GM20431 (cell line): ENCODE data around the gene UBE2E1.
"Not testable (repeated sequence)": the region's sequence is repeated elsewhere in the genome, so short reads cannot be mapped to it uniquely, and the experiment has no call there.

Experiments used
- in situ Hi-C: fragments of 300-500 bp; cut with MseI, MboI; formaldehyde crosslinking; loops from one replicate; pipeline ENCODE4 v1.15.0; 2020; ENCODE audit warnings: low sequenced_read_pairs; ENCODE audit not compliant: unreplicated experiment

The UBE2E1 gene

DNA sequence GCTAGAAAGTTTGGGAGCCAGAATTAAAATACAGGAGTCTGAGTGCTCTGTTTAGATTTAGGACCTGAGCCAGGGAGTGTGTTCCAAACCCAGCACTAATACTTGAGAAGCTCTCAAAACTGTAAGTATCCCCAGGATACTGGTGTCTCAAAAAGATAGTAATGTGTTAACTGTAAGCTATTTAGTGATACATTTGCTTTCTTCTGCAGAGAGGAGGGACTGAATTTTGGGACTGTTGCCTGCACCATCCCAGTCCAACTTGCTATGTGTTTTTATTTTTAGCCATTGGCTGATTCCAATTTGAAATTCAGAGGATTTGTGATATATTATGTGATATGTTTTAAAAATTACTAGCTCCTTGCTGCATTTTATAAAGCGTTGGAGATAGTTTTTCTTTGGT is 31.5 kb downstream of the UBE2E1 start:
- in situ Hi-C loops = no loop called here

DNA sequence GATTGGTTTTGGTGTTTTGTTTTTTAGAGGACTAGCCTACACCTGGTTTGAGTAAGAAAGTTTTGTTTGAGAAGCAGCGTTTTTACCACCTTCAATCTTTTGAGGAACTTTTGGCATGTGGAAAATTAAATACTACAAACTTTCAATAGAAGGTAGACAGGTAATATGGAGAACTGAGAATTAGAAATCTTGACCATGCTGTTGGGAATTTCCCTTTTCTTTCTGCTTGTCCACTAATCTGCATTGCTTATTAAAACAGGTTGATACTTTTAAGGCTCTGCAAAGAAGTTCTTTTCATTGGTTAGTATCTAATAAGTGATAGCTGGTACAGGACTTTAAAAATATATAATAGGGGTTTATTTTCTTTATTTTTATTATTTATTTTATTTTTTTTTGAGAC is 31.9 kb downstream of the UBE2E1 start:
- in situ Hi-C loops = no loop called here

DNA sequence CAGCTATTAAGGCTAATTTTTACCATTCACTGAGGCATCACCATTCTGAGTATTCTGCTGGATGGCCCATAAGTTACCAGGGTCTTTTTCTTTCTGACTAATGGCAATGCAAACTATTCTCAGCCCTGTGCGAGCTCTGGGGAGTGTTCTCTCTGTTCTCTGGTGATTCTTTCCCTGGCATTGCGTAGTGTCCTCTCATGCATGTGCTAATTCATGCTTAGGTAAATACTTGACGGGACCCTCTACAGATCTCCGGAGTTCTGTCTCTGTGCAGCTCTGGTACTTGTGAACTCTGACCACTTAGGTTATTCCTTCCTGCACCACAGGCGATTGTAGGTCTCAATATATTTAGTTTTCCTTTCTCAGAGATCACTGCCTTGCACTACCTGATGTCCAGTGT is 34.8 kb downstream of the UBE2E1 start:
- in situ Hi-C loops = no loop called here

DNA sequence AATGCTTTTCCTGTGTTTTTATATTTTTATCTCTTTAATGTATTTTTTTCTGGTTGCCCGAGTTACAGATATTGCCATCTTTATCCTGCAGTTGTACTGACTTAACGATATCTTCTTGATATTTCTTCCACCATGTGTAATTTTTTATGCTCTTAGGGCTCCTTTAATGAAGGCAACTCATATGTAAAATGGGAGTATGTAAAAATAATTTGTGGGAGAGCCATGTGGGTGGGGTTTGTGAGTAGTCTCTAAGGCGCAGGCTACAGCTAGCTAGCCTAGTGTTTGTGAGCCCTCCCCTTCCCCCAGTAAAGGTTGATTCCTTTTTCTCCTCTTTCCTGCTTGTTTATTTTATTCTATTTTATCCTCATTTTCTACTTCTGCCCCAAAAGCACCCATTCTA is 38.1 kb downstream of the UBE2E1 start:
- in situ Hi-C loops = no loop called here

GRCh38 chr3:23845326-23846216 is 39.8 kb downstream of the UBE2E1 start:
- in situ Hi-C loops = no loop called here

GRCh38 chr3:23849462-23849861 is 43.7 kb downstream of the UBE2E1 start:
- in situ Hi-C loops = not testable (repeated sequence)

DNA sequence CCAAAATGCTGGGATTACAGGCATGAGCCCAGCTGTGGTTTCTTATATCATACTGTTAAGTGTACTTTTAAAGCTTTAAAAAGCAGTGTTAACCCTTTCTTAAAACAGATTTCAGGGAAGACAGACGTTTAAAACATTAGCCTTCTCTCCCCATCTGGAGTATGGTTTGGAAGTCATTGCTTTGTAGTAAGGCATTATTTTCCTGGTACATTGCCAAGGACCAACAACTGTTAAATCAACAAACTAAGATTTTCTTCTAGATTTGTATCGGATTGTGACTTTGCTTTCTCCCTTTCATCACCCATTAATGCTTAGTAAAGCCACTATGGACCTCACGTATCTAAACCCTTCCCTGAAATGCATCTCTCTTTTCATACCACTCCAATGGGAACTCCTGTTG is 50.5 kb downstream of the UBE2E1 start:
- in situ Hi-C loops = no loop called here

DNA sequence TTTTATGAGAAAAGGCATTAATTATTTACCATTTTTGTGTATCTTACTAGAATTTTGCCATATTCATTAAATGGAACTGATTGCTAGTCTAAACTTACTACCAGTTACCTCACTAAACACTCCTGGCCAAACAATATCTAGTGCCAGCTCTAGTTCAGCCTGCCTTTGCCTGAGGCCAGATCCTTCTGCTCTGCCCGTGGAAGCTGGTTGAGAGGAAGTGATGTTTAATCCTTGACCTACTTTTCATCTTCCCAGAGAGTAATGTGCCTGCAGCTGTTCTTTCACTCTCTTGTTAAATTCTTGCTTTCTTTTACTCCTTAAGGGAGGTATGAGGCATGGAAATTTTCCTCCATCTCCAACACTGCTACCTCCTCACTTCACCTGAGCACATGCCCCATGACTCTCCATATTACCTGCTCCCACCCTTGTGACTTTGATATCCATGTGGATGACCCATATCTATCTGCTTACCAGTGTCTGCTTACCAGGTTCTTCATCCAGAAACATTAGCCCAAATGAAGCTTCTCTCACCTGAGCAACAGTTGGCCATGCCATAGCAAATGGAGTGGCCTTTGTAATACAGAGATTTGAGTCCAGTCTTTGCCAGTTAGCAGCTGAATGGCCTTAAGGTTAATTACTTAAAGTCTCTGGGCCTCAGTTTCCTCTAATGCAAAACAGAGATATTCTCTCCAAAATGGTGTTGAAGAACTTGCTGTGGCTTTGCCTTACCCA is 53.4 kb downstream of the UBE2E1 start:
- in situ Hi-C loops = no loop called here

DNA sequence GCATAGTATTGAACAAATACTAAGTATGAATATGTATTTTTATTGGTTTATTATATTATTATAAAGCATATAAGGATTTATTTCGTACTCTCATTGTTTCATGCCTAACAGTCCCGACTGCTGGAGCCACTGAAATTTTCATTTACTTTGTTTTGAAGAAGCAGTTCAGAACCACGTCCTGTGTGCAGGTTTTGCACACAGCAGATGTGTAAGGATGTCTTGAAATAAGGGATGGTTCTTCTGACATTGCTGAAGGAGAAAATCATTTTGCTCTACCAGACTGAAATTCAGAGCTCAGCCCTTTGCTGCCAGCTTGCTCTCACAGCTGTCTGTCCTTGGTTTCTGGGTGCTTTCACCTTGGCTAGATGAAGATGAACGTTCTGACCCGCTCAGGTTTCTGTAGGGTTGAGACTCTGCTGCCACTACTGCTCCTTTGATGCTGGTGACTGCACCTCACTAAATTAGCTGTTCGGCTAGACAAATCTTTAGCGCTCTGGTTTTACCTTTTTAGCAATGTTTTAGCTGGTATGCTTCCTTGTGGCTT is 54.2 kb downstream of the UBE2E1 start:
- in situ Hi-C loops = no loop called here

DNA sequence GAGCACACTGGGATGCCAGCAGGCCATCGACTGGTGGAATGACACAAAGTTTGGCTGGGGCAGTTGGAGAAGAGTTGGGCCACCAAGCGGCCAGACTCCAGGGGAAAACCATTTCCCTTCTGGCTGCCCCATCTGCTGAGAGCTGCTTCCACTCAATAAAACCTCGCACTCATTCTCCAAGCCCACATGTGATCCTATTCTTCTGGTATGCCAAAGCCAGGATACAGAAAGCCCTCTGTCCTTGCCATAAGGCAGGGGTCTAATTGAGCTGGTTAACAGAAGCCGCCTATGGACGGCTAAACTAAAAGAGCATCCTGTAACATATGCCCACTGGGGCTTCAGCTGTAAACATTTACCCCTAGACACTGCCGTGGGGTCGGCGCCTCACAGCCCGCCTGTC is 55.9 kb downstream of the UBE2E1 start:
- in situ Hi-C loops = no loop called here

DNA sequence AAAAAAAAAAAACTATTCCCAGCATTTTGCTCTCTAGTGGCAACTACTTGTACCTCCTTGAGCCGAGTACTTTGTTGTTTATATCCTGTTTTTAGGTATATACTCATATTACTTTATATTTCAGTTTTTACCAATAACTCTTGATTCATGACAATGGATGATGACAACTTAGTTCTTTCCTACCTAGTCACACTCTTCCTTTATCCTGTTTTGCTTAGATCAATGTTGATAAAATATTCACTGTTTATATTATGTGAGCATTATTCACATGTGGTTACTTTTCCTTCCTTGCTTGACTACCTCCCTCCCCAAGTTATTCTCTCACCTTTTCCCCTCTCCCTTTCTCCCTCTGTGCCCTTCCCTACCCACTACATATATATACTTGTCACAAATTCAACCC is 57.3 kb downstream of the UBE2E1 start:
- in situ Hi-C loops = no loop called here

DNA sequence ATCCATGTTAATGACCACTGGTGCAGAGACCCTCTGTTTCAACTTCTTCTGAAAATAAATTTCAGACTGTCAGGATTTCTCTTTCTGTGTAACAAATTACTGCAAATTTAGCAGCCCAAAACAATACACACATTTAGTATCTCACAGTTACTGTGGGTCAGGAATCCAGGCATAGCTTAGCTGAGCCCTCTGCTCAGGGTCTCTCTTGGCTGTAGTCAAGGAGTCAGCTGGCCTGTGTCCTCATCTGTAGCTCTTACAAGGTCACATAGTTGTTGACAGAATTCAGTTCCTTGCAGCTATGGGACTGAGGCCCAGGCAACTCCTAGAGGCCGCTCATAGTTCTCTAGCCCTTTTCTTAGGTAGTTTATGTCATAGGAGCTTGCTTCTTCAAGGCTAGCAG is 59.2 kb downstream of the UBE2E1 start:
- in situ Hi-C loops = no loop called here

DNA sequence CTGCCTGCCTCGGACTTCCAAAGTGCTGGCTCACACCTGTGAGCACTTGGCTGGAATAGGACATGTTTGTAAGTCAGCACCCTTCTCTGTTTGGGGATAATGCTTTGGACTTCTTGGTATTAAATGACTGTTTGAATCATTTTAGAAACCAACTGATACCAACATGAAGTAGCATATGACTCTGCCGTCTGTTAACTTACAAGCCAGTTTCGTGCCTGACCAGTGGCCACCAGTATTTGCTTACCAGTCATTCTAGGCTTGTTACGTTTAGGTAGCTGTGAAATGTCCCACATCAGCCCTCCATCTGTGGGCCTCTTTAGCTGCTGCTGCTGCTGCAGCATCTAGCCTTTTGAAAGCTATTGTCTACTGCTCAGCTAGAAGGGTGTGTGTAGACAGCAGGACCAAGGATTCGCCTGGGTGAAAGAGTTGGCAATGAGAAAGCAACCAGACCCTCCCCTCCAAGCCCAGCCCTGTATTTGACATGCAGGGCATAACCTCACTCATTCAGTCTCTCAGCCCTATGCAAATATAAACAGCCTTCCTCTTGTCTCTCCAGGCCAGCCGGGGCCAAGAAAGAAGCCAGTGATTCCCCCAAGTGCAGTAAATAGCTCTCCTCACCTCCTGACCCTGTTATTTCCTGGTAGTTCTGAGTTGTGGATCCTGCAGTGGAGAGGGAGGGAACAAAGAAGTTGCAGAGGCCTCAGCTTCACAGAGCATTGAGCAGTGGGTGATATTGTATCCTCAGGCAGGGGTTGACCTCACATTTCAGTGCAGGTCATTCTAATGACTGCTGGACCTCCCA is 60.0 kb downstream of the UBE2E1 start:
- in situ Hi-C loops = no loop called here

DNA sequence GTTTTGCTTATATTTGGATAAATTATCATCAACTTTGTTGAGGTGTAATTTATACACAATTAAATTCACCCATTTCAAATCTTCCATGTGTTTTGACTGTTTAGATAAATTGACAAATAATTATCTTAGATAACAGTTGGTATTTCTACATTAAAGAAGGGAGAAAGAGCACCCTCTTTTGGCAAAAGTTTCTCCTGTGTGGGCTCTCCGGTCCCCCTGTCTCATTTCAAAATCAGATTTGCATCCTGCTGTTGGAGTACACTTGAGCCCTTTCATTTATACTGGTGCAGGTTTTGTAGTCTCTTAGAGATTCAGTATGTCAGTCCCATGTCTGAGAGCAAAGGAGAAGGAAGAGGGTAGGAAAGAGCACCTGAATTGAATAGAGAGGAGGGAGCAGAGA is 61.6 kb downstream of the UBE2E1 start:
- in situ Hi-C loops = no loop called here

DNA sequence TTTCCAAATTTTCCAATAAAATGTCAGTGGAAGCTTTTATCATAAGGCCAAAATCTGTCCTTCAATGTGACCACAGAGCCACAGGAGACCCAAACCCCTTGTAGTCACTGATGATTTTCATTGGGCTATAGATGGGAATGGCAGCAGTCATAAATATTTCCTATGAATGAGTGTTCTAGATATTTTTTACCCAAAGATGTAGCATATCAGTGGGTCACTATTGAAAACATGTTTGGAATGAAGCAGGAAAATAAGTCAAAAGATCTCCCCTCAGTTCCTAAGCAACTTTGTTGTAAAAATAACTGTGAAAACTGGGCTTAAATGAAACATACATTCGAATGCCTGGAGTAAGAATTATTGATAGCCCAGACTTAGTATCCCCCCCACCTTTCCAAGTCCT is 62.1 kb downstream of the UBE2E1 start:
- in situ Hi-C loops = no loop called here

- in situ Hi-C loops = no loop called here
These were observed 64.4 kb downstream of the UBE2E1 start for GRCh38 chr3:23869977-23870662.

DNA sequence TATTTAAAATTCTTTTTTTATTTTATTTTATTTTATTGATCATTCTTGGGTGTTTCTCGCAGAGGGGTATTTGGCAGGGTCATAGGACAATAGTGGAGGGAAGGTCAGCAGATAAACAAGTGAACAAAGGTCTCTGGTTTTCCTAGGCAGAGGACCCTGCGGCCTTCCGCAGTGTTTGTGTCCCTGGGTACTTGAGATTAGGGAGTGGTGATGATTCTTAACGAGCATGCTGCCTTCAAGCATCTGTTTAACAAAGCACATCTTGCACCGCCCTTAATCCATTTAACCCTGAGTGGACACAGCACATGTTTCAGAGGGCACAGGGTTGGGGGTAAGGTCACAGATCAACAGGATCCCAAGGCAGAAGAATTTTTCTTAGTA is 64.9 kb downstream of the UBE2E1 start:
- in situ Hi-C loops = not testable (repeated sequence)

GRCh38 chr3:23871361-23871760 is 65.6 kb downstream of the UBE2E1 start:
- in situ Hi-C loops = not testable (repeated sequence)

- in situ Hi-C loops = no loop called here
These were observed 66.6 kb downstream of the UBE2E1 start for GRCh38 chr3:23872330-23872729.

DNA sequence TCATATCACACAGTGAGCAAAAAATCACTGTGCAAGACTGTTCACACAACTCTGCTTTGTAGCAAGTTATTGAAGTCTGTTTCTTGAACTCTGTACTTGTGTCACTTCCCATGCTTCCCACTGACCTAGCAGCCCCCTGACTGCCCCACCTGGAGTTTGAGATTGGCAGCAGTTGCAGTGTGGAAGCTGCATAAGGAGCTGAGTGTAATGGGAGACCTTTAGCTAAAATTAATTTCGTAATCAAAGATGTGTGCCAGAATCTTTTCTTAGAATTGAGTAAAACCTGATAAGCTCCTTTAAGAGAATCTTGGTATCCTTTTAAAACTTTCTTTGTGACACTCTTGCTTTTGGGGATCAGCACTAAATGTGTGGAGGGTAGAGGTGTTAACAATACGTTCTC is 68.2 kb downstream of the UBE2E1 start:
- in situ Hi-C loops = no loop called here
